ENCODE data around the gene C19orf12.

DNA sequence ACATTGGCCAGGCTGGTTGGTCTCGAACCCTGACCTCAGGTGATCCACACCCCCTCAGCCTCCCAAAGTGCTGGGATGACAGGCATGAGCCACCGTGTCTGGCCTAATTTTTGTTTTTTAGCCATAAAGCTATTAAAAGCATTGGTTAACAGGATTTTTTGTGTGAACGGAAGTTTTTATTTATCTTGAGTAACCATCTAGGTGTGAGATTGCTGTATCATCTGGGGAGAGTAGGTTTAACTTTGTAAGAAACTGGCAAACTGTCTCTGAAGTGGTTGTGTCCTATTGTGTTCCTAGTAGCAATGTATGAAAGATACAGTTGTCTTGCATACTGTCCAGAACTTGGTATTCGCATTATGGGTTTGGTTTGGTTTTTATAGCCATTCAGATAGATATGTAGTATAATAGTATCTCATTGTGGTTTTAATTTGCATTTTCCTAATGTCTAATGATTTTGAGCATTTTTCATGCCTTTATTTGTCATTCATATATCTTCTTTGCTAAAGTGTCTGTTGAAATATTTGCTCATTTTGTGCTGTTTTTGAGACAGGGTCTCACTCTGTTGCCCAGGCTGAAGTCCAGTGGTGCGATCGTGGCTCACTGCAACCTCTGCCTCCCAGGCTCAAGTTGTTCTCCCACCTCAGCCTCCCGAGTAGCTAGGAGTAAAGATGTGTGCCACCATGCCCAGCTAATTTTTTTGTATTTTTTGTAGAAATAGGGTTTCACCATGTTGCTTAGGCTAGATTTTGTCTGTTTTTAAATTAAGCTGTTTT is 63.3 kb downstream of the C19orf12 start:
- TF ChIP-seq, protein P1, sequence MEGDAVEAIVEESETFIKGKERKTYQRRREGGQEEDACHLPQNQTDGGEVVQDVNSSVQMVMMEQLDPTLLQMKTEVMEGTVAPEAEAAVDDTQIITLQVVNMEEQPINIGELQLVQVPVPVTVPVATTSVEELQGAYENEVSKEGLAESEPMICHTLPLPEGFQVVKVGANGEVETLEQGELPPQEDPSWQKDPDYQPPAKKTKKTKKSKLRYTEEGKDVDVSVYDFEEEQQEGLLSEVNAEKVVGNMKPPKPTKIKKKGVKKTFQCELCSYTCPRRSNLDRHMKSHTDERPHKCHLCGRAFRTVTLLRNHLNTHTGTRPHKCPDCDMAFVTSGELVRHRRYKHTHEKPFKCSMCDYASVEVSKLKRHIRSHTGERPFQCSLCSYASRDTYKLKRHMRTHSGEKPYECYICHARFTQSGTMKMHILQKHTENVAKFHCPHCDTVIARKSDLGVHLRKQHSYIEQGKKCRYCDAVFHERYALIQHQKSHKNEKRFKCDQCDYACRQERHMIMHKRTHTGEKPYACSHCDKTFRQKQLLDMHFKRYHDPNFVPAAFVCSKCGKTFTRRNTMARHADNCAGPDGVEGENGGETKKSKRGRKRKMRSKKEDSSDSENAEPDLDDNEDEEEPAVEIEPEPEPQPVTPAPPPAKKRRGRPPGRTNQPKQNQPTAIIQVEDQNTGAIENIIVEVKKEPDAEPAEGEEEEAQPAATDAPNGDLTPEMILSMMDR (conservative IDR thresholded peaks at IDR 0.05; ENCODE audit: low read depth, low read length), result no peak
- TF ChIP-seq RAD21 (IDR thresholded peaks at IDR 0.05; ENCODE audit: low read length), result no peak
- TF ChIP-seq MXI1 (IDR thresholded peaks at IDR 0.05; ENCODE audit: borderline replicate concordance, low read depth, low read length), result no peak
- TF ChIP-seq POLR2A (IDR thresholded peaks at IDR 0.05; ENCODE audit: low read depth, low read length), result no peak
- TF ChIP-seq, protein P2, sequence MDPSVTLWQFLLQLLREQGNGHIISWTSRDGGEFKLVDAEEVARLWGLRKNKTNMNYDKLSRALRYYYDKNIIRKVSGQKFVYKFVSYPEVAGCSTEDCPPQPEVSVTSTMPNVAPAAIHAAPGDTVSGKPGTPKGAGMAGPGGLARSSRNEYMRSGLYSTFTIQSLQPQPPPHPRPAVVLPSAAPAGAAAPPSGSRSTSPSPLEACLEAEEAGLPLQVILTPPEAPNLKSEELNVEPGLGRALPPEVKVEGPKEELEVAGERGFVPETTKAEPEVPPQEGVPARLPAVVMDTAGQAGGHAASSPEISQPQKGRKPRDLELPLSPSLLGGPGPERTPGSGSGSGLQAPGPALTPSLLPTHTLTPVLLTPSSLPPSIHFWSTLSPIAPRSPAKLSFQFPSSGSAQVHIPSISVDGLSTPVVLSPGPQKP (IDR thresholded peaks at IDR 0.05; ENCODE audit: borderline replicate concordance, low read depth, low read length), result no peak
- TF ChIP-seq FOS (IDR thresholded peaks at IDR 0.05; ENCODE audit: low read depth, low read length), result no peak
- TF ChIP-seq SMC3 (IDR thresholded peaks at IDR 0.05; ENCODE audit: low read depth, low read length), result no peak
- TF ChIP-seq MAFK (IDR thresholded peaks at IDR 0.05; ENCODE audit: low read depth, low read length), result no peak
- TF ChIP-seq CHD1 (IDR thresholded peaks at IDR 0.05; ENCODE audit: low read depth, low read length), result no peak
- TF ChIP-seq, protein P3, sequence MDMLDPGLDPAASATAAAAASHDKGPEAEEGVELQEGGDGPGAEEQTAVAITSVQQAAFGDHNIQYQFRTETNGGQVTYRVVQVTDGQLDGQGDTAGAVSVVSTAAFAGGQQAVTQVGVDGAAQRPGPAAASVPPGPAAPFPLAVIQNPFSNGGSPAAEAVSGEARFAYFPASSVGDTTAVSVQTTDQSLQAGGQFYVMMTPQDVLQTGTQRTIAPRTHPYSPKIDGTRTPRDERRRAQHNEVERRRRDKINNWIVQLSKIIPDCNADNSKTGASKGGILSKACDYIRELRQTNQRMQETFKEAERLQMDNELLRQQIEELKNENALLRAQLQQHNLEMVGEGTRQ (IDR thresholded peaks at IDR 0.05; ENCODE audit: low read depth, low read length), result no peak
- TF ChIP-seq MAZ (IDR thresholded peaks at IDR 0.05; ENCODE audit: borderline replicate concordance, low read depth, low read length), result no peak
